Medulla oblongata (tissue), 1 donor: Measurements from ENCODE around the gene BCL2L12.

Source experiments
- DNase-seq: peaks from one replicate; pipeline ENCODE4 v3.0.0-alpha.2; 2015; ENCODE audit errors: extremely low spot score

The BCL2L12 gene

DNA sequence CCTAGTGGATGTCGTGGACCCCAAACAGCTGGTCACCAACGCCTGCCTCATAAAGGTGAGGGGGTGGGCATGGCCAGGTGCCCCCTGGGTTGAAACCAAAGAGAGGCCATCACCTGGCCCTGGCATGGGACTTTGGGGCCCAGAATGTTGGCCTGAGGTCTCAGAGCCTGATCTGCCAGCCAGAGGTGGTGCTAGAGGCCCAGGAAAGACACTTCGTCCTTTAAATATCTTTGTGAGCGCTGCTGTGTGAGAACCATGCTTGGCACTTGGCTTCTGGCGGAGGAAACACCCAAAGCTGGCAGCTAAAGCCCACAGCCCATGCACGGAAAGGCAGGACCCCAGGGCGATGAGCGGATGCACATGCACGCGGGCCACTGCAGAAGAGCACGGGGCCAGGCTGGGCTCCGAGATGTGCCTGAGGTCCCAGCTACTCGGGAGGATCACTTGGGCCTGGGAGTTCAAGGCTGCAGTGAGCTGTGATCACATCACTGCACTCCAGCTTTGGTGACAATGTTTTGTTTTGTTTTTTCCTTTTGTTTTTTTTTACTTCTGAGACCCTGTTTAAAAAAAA lies 19.3 kb downstream of the BCL2L12 start:
- DNase-seq = no peak

DNA sequence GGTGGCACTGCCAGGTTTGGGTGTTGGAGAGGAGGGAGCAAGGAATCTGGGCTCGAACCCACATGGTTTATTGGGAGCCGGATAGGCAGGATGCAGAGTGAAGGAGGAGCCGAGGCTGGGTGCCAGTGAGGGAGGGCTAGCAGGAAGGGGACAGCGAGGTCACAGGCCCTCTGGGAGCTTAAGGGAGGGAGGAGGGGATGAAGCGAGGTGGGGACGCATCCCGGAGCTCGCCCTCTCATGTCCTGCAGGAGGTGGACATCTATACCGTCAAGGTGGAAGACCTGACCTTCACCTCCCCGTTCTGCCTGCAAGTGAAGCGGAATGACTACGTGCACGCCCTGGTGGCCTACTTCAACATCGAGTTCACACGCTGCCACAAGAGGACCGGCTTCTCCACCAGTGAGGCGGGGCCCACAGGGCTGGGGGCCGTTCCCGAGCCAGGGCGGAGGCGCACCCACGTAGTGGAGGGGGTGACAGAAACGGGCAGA lies 20.2 kb downstream of the BCL2L12 start:
- DNase-seq = no peak

DNA sequence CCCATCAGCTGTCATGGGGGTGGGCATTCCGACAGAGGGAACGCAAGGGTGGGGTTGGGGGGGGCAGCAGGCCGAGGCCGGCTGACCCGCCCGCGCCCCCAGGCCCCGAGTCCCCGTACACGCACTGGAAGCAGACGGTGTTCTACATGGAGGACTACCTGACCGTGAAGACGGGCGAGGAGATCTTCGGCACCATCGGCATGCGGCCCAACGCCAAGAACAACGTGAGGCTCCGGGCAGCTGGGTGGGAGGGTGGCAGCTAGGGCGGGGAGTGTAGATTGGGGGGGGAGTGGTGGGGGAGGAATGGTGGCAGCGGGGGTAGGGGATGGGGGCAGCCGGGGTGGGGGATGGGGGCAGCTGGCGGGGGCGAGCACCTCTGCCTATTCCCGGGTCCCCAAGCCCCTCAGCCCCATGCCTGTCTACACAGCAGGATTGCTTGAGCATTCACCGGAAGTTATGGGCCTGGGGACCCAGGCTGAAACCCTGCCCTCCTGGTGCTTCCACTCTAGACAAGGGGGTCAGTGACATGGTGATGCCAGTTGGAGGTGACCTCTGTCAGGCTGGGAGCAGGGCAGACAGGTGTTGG lies 20.9 kb downstream of the BCL2L12 start:
- no peak for DNase-seq

DNA sequence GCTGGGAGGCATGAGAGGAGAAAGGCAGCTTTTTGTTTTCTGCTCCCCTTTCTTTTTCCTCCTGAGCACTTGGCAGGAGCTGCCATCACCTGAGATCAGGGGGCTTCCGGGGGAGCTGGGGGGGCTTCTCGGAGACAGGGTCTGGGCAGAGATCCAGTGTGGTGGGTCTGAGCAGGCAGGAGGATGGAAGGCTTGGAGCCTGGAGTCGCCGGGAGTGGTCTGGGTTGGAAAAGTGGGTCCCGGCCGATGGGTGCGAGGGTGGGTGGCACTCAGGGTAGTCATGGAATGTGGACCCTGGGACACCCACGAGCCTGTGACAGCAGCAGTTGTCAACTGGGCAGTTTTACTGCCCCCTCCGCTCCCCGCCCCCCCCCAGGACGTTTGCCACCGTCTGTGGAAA lies 21.4 kb downstream of the BCL2L12 start:
- no peak for DNase-seq

DNA sequence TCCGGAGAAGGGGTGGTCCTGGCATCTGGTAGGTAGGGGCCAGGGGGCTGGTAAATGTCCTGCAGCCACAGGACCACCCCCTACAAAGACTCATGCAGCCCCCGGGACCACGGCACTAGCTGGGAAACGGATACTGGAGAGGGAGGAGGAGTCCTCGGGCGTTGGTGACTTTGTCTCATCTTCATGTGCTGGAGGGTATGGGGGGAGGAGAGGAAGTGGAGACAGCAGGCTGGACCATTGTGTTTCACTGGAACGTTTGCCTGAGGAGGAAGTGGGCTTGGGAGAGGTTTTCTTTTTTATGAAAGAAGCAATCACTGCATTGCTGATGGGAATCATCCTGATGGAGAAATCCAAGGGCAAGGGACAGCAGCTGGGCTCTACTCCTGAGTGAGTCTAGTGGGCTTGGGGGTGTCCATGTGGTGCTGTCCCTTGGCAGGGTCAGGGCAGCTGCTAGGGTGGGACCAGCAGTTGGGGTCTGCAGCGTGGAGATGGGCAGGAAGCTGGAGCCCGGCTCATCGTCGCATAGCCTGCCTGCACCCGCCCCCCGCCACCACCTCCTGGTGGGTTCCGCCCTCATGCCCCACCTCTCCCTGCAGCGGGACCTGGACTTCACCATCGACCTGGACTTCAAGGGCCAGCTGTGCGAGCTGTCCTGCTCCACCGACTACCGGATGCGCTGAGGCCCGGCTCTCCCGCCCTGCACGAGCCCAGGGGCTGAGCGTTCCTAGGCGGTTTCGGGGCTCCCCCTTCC lies 22.0 kb downstream of the BCL2L12 start:
- no peak for DNase-seq

DNA sequence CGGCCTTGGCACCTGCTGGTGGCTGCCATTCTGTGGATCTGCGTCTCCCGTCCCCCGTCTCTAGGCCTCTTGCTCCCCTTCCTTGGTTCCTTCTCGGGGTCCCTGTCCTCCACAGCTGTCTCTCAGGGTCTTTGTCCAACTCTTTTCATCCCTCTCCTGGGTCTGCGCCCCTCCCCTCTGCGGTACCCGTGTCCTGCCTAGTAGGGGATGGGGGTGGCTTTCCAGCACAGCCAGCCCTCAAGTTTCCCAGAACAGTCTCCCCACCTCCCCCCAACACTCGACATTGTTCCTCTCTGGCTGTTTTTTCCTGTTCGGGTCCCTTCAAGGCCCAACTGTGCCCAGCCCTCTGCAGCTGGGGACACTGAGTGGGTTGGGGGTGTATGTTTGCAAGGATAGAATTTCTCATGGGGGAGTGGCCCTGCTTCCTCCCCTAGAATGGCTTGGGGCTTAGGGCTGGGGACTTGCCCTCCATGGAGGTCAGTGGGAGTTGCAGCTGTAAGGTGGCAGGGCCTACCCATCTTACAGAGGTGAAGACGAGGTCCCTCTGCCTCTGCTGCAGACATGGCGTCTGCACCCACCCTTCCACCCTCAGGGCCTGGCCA lies 22.9 kb downstream of the BCL2L12 start:
- no peak for DNase-seq

DNA sequence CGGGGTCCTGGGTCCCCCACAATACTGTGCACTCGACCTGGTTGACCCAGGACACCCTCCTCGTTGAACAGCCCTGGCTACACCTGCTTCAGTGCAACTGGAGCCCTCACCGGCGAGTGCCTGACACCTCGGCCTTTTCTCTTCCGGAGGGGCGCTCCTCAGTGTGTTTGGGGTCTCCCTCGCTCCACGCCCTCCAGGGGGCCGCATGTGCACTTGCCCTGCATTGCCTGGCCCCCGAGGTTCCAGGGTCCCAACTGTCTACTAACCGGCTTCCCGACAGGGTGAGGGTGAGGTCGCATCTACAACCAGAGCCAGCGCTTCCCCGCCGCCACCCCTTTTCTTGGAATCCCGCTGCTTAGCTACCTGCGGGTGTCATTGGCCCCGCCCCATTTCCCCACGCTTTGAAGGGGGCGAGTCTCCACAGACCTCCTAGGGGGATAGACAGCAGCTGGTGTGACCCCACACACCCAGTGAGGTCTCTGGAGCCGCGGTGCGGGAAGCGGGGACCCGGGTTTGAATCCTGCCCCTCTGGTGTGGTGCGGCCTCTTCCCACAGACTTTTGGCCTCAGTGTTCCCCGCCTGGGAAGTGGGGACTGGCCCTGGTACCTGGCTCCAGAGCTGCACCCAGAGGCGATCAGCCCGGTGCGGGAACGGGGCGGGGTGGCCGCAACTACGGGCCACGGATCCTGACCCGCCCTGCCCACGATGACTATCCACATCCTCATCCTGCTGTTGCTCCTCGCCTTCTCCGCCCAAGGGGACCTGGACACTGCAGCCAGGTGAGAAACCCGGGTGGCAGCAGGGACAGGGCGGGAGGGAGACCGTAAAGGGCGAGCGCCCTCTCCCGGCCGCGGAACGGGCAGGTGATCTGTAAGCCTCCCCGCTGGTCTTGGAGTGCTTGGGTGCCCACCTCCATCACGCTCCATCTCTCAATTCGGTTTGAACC lies 23.7 kb downstream of the BCL2L12 start, which contains the start of gene ADM5:
TSS of gene ADM5 (plus strand) at position 462 of the 946 bp plus-strand sequence. CDS start at position 706, 244 bp downstream.
- DNase-seq = peak; percentile 38

DNA sequence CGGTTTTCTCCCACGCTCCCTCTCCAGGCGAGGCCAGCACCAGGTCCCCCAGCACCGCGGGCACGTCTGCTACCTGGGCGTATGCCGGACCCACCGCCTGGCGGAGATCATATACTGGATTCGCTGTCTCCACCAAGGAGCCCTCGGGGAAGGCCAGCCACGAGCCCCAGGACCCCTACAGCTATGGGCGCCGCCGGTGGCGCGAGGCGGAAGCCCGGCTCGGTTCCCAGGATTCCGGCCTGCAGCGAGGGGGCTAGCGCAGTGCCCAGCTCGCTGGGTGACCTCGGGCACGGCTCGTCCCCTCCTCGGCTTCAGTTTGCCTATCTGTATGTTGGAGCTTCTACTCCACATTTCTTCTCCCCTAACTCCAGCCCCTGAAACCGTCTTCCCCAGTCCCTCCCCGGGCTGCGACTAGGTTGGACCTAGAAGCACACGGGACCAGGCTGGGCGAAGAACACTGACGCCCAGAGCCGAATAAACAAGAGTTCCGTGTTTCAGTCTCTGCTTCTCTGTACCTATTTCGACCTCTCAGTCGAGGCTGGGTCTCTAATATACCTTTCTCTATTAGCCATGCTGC lies 24.4 kb downstream of the BCL2L12 start:
- no peak for DNase-seq

DNA sequence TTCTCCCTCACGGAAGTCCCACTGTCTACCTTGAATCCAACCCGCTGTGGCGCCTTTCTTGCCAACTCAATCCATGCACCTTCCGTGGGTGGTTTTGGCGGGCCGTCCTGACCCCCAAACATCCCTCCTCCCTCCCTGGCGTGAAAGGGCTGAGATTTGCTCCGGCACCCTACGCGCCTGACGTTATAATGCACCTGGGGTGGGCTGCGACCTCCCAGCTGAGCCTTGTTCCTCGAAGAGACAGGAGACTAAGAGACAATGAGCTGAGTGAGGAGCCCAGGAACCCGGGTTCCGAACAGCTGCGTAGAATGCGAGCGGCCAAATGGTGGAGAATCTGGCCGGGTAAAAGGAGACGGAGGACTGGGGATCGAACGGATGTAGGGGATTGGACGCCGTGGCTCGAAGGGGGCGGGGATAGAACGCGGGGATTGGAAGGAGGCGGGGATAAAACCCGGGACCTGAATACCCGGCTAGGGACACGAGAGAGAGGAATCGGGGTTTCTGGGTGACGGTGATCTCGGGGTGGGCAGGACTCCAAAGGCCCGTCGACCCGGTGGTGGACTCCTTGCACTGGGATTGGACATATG lies 25.0 kb downstream of the BCL2L12 start, which contains the start of gene CPT1C:
TSS of gene CPT1C (plus strand) at position 461 of the 587 bp plus-strand sequence. CDS start 1,137 bp downstream, outside the sequence.
- DNase-seq = peak; percentile 85

DNA sequence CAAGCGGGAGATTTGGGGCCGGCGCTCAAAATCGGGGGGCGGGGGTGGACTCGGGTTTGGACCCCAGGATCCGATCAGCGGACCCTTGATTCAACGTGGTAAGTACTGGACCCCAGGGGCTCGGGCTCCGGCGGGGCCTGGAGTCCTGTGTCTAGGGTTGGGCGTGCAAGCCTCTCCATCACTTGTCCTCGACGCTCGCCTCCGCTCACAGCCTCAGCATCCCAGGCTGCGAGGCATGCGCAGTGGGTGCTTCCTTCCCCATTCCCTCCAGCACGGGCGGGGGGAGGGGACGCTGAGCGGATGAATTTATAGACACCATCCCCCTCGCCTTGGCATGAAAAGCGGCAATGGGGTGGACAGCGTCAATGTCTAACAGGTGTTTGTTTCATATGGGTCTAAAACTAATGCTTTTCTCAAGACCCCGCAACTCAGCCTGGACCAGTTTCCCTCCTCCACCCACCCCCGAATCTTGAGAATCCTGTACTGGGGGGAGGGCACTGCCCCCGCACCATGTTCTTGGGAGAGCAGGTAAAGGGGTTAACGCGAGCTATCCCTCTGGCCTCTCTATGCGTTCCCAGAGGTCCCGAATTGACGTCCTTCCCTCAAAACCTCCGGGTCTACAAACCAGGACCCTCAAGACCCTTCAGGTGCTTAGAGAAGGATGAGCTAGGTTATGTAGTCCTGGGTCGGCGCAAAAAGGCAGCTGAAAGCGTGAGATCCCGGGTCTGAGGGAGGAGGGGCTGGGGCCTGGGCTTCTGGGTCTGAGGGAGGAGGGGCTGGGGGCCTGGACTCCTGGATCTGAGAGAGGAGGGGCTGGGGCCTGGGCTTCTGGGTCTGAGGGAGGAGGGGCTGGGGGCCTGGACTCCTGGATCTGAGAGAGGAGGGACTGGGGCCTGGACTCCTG lies 25.8 kb downstream of the BCL2L12 start:
- peak; percentile 80 for DNase-seq

DNA sequence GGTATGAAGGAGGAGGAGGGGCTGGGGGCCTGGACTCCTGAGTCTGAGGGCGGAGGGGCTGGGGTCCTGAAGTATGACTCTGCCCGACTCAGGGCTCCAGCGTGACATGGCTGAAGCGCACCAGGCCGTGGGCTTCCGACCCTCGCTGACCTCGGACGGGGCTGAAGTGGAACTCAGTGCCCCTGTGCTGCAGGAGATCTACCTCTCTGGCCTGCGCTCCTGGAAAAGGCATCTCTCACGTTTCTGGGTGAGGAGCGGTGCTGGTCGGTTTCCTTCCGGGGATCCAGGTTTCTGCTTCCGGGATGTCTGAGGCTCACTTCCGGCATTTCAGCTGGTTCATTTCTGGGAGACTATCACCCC lies 26.4 kb downstream of the BCL2L12 start:
- DNase-seq = no peak

DNA sequence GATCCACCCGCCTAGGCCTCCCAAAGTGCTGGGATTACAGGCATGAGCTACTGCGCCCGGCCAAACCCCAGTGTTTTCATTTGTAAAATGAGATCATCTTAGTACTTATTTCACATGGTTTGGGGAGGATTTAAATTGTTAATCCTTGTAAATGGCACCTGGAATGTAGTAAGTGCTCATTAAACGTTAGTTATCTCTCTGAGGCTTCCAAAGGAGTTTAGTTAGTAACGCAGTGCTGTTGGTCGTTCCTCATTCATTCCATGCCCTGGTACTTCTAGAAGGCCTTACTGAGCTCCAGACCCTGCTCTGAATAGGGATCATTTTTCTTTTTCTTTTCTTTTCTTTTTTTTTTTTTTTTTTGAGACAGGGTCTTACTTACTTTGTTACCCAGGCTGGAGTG lies 30.4 kb downstream of the BCL2L12 start:
- DNase-seq = no peak

DNA sequence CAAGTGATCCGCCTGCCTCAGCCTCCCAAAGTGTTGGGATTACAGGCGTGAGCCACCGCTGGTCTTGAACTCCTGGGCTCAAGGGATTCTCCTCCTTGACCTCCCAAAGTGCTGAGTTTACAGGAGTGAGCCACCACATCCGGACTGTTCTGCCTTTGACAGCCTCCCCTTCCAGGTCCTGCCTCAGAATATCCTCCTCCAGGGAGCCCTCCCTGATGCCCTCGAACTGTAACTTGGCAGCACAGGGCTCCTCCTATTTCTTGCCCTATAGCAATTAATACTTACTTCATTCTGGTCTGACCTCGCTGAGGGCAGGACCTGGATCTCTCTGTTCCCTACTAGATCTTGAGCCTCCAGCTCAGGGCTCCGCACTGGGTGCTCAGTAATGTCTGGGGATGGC lies 31.1 kb downstream of the BCL2L12 start:
- no peak for DNase-seq

DNA sequence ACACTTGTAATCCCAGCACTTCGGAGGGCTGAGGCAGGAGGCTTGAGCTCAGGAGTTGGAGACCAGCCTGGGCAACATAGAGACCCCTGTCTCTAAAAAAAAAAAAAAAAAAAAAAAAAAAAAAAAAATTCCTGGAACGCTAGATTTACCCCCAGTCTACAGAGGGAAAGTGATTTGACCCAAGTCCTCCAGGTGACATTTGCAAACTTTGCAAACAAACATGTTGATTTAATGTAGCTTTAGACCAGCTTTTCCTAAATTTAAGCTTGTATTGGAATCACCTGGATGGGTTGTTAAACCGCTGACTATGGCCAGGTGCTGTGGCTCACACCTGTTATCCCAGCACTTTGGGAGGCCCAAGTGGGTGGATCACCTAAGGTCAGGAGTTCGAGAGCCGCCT lies 33.6 kb downstream of the BCL2L12 start:
- no peak for DNase-seq

DNA sequence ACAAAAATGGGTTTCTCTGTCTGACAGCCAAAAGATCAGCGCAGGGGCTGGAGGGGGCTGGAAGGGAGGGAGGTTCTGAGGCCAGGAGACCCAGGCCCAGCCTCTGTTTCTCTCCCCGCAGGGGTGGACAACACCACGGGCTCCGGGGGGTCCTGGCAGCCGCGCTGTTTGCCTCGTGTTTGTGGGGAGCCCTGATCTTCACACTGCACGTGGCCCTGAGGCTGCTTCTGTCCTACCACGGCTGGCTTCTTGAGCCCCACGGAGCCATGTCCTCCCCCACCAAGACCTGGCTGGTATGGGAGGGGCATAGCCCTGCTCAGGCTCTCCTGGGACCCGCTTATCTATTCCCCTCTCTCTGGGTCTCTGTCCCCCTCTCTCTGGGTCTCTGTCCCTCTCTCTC lies 34.8 kb downstream of the BCL2L12 start:
- no peak for DNase-seq

DNA sequence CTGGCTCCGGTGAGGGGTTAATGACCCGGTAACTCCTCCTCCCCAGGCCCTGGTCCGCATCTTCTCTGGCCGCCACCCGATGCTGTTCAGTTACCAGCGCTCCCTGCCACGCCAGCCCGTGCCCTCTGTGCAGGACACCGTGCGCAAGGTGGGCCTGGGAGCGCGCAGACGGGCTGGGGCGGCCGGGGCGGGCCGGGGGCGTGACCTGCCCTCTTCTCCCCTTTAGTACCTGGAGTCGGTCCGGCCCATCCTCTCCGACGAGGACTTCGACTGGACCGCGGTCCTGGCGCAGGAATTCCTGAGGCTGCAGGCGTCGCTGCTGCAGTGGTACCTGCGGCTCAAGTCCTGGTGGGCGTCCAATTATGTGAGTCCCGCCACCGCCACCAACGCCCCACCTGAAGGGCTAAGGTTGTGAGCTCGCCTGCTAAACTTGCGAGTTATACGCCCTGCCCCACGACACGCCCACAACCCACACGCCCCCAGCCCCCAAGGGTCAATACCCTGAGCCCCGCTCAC lies 35.6 kb downstream of the BCL2L12 start:
- DNase-seq = no peak

DNA sequence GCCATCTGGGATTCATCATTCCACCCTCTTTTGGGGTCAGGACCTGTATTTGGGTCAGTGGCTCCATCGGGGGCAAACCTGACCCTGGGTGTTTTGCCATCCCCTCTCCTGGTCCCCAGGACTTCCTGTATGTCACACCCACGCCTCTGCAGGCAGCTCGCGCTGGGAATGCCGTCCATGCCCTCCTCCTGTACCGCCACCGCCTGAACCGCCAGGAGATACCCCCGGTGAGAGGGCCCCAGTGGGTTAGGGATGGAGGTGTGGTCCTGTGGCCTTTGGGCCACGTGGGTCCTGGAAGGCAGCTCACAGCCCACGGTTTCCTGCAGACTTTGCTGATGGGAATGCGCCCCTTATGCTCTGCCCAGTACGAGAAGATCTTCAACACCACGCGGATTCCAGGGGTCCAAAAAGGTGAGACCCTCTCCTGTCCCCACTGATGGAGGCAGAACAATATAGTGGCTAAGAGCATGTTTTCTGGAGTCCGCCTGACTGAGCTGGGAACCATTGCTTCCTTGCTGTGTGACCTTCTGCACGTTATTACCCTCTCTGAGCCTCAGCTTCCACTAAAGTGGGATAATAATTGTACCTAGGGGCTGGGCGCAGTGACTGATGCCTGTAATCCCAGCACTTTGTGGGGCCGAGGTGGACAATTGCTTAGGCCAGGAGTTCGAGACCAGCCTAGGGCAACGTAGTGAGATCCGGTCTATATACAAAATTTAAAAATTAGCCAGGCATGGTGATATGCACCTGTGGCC lies 39.3 kb downstream of the BCL2L12 start:
- no peak for DNase-seq

DNA sequence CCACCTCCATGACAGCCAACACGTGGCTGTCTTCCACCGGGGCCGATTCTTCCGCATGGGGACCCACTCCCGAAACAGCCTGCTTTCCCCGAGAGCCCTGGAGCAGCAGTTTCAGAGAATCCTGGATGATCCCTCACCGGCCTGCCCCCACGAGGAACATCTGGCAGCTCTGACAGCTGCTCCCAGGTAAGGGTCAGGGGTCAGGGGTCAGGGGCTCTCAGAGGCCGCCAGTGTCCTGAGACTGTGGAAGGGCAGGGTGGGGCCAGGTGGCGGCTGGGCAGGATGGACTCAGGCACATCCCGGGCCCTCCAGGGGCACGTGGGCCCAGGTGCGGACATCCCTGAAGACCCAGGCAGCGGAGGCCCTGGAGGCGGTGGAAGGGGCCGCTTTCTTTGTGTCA lies 40.2 kb downstream of the BCL2L12 start:
- no peak for DNase-seq
